H1 (cell line): ENCODE results near the gene HES4. TPM values are rescaled to one million over a fixed set of nuclear protein-coding genes. Genes with fewer than 3 reads are reported as not detected.

Source experiments
- CTCF ChIA-PET: fragments of 300-600 bp; sonication (Branson Sonifier 250); formaldehyde crosslinking; loops from one replicate; lab custom pipeline; 2021; ENCODE audit not compliant: partially characterized antibody; lab: Charles Lee
- POLR2A ChIA-PET: fragments of 300-600 bp; sonication (Branson Sonifier 250); formaldehyde crosslinking; loops from one replicate; lab custom pipeline; 2021; ENCODE audit warnings: inconsistent platforms; ENCODE audit not compliant: partially characterized antibody; lab: Charles Lee
- DNase-seq, 2 experiments: peaks; one replicate each; pipeline versions ENCODE4 v3.0.0 to v3.0.0-alpha.2; 2010 to 2022; ENCODE audit warnings: low spot score in 2 of 2, low read depth in 1 of 2, mixed read lengths in 1 of 2
- FAIRE-seq: peaks from 2 replicates; lab custom pipeline; 2011; peaks lifted over from hg19 to GRCh38; lab: Jason Lieb, UNC
- H2AFZ ChIP-seq: 2 replicates; pipeline ENCODE4 v1.8.1; 2012; ENCODE audit warnings: low read length, inconsistent platforms
- H2AK5ac ChIP-seq: 2 replicates; pipeline ENCODE4 v1.6.1; 2013; ENCODE audit warnings: low read depth, low read length
- H2BK120ac ChIP-seq: replicated peaks from 2 replicates; pipeline ENCODE3; 2013; ENCODE audit warnings: low read depth, low read length, inconsistent platforms
- H2BK12ac ChIP-seq: 2 replicates; pipeline ENCODE4 v1.6.1; 2013; ENCODE audit warnings: low read depth, low read length
- H2BK15ac ChIP-seq: 2 replicates; pipeline ENCODE4 v1.6.1; 2013; ENCODE audit warnings: low read length
- H2BK20ac ChIP-seq: 2 replicates; pipeline ENCODE4 v1.6.1; 2013; ENCODE audit warnings: low read length
- H2BK5ac ChIP-seq: 2 replicates; pipeline ENCODE4 v1.6.1; 2013; ENCODE audit warnings: low read depth, low read length
- H3K14ac ChIP-seq: 2 replicates; pipeline ENCODE4 v1.6.1; 2013; ENCODE audit warnings: inconsistent platforms; ENCODE audit not compliant: insufficient read length
- H3K18ac ChIP-seq: 2 replicates; pipeline ENCODE4 v1.6.1; 2013; ENCODE audit warnings: low read length; ENCODE audit errors: extremely low read depth
- H3K23ac ChIP-seq: 2 replicates; pipeline ENCODE4 v1.6.1; 2013; ENCODE audit warnings: inconsistent platforms; ENCODE audit not compliant: insufficient read length
- H3K23me2 ChIP-seq: 2 replicates; pipeline ENCODE4 v1.6.1; 2013; ENCODE audit warnings: low read depth, low read length
- H3K27ac ChIP-seq: 2 replicates; pipeline ENCODE4 v1.6.1; 2011; ENCODE audit warnings: low read depth, low read length, inconsistent platforms
- H3K27me3 ChIP-seq, 4 experiments: replicated peaks in 1 of 4; 1 replicate in 1 of 4; 2 replicates in 3 of 4; pipeline versions ENCODE4 v1.6.1 to v1.8.1; 2011 to 2013; ENCODE audit warnings: low read length in 3 of 4, mild to moderate bottlenecking in 3 of 4, inconsistent platforms in 2 of 4, mixed read lengths in 2 of 4, moderate library complexity in 1 of 4; ENCODE audit not compliant: control insufficient read depth in 3 of 4, insufficient read depth in 3 of 4; ENCODE audit errors: extremely low read depth in 1 of 4
- H3K36me3 ChIP-seq, 4 experiments: 2 replicates each; pipeline versions ENCODE4 v1.6.1 to v1.8.1; 2011 to 2013; ENCODE audit warnings: mild to moderate bottlenecking in 4 of 4, low read length in 3 of 4, moderate library complexity in 2 of 4, control low read depth in 1 of 4, inconsistent platforms in 1 of 4; ENCODE audit not compliant: insufficient read depth in 4 of 4, control insufficient read depth in 2 of 4
- H3K4ac ChIP-seq: replicated peaks from 2 replicates; pipeline ENCODE3; 2013; ENCODE audit warnings: low read length, low read depth, mixed read lengths, inconsistent platforms; ENCODE audit not compliant: insufficient read length
- H3K4me1 ChIP-seq, 4 experiments: replicated peaks in 1 of 4; 1 replicate in 1 of 4; 2 replicates in 3 of 4; pipeline versions ENCODE4 v1.6.1 to v1.8.1; 2011 to 2013; ENCODE audit warnings: low read length in 3 of 4, inconsistent platforms in 2 of 4, mixed read lengths in 1 of 4; ENCODE audit not compliant: insufficient read depth in 4 of 4, control insufficient read depth in 3 of 4
- H3K4me2 ChIP-seq, 2 experiments: 2 replicates each; pipeline versions ENCODE4 v1.6.1 to v1.8.1; 2011 to 2013; ENCODE audit warnings: low read depth in 2 of 2, low read length in 2 of 2, control low read depth in 1 of 2, inconsistent platforms in 1 of 2, mild to moderate bottlenecking in 1 of 2; ENCODE audit not compliant: insufficient read depth in 1 of 2
- H3K4me3 ChIP-seq, 4 experiments: fragments of 200-600, 300-600 bp in 1 of 4; sonication (generic), shearing (Covaris generic), sonication (Bioruptor Twin) in 1 of 4; 2 replicates each; pipeline versions ENCODE4 v1.5.1 to v1.8.1; 2011 to 2016; ENCODE audit warnings: low read length in 4 of 4, low read depth in 3 of 4, control low read depth in 2 of 4, inconsistent platforms in 2 of 4, mild to moderate bottlenecking in 2 of 4, mixed read lengths in 1 of 4, moderate library complexity in 1 of 4; ENCODE audit not compliant: insufficient read depth in 2 of 4; ENCODE audit errors: extremely low read depth in 1 of 4
- H3K56ac ChIP-seq: replicated peaks from 2 replicates; pipeline ENCODE3; 2013; ENCODE audit warnings: low read depth, mild to moderate bottlenecking, mixed read lengths, low read length, inconsistent platforms; ENCODE audit not compliant: insufficient read length
- H3K79me1 ChIP-seq: 2 replicates; pipeline ENCODE4 v1.6.1; 2013; ENCODE audit warnings: low read depth, low read length, control low read depth
- H3K79me2 ChIP-seq, 2 experiments: 2 replicates each; pipeline versions ENCODE4 v1.6.1 to v1.8.1; 2012 to 2013; ENCODE audit warnings: low read length in 2 of 2, mild to moderate bottlenecking in 2 of 2, inconsistent platforms in 1 of 2; ENCODE audit not compliant: insufficient read depth in 2 of 2, control insufficient read depth in 1 of 2
- H3K9ac ChIP-seq, 4 experiments: replicated peaks in 1 of 4; 1 replicate in 1 of 4; 2 replicates in 3 of 4; pipeline versions ENCODE4 v1.6.1 to v1.8.1; 2011 to 2013; ENCODE audit warnings: low read depth in 3 of 4, low read length in 3 of 4, control low read depth in 2 of 4, mild to moderate bottlenecking in 2 of 4, moderate library complexity in 2 of 4, inconsistent platforms in 1 of 4; ENCODE audit errors: extremely low read depth in 1 of 4
- H3K9me3 ChIP-seq, 2 experiments: 2 replicates each; pipeline versions ENCODE4 v1.6.1 to v1.8.1; 2012 to 2013; ENCODE audit warnings: mild to moderate bottlenecking in 2 of 2, moderate library complexity in 2 of 2, control low read depth in 1 of 2, inconsistent platforms in 1 of 2, low read depth in 1 of 2, low read length in 1 of 2, mixed read lengths in 1 of 2; ENCODE audit not compliant: insufficient read depth in 2 of 2
- H4K20me1 ChIP-seq, 2 experiments: replicated peaks in 1 of 2; 2 replicates each; pipeline versions ENCODE3 to v1.8.1; 2011 to 2013; ENCODE audit warnings: inconsistent platforms in 2 of 2, low read length in 2 of 2, mild to moderate bottlenecking in 1 of 2; ENCODE audit not compliant: insufficient read depth in 2 of 2, control insufficient read depth in 1 of 2
- H4K5ac ChIP-seq: 2 replicates; pipeline ENCODE4 v1.6.1; 2013; ENCODE audit warnings: low read length, low read depth, mixed read lengths, inconsistent platforms; ENCODE audit not compliant: insufficient read length
- H4K8ac ChIP-seq: 2 replicates; pipeline ENCODE4 v1.8.0; 2013; ENCODE audit warnings: mild to moderate bottlenecking, moderate library complexity, low read length, inconsistent platforms; ENCODE audit not compliant: insufficient read depth; ENCODE audit errors: extremely low read depth
- H4K91ac ChIP-seq: replicated peaks from 2 replicates; pipeline ENCODE3; 2013; ENCODE audit warnings: low read length, mixed read lengths, inconsistent platforms; ENCODE audit not compliant: insufficient read length
- BACH1 ChIP-seq: IDR thresholded peaks from 2 replicates; pipeline ENCODE4 v1.6.1; 2012; ENCODE audit warnings: low read length, improper control_type of control experiment
- CREB1 ChIP-seq: IDR thresholded peaks from 2 replicates; pipeline ENCODE4 v1.6.1; 2012; ENCODE audit warnings: inconsistent platforms
- E2F6 ChIP-seq: IDR thresholded peaks from 2 replicates; pipeline ENCODE4 v1.6.1; 2012; ENCODE audit warnings: inconsistent platforms
- HDAC6 ChIP-seq: IDR thresholded peaks from one replicate; pipeline ENCODE4 v1.7.1; 2012; ENCODE audit warnings: low read depth, mild to moderate bottlenecking, inconsistent platforms, low read length, moderate library complexity
- POLR2A ChIP-seq, 2 experiments: IDR thresholded peaks; 1 replicate in 1 of 2; 2 replicates in 1 of 2; pipeline ENCODE4 v1.6.1; 2011; ENCODE audit warnings: low read depth in 2 of 2, low read length in 2 of 2, mild to moderate bottlenecking in 2 of 2; ENCODE audit errors: control extremely low read depth in 1 of 2
- SIN3A ChIP-seq, 2 experiments: IDR thresholded peaks in 1 of 2; conservative IDR thresholded peaks in 1 of 2; 2 replicates each; pipeline ENCODE4 v1.6.1; 2011 to 2012; ENCODE audit warnings: low read length in 2 of 2, improper control_type of control experiment in 1 of 2, low read depth in 1 of 2, mild to moderate bottlenecking in 1 of 2
- TCF12 ChIP-seq: IDR thresholded peaks from 2 replicates; pipeline ENCODE4 v1.6.1; 2011; ENCODE audit warnings: low read depth, mild to moderate bottlenecking, low read length
- YY1 ChIP-seq: IDR thresholded peaks from 2 replicates; pipeline ENCODE4 v1.6.1; 2011; ENCODE audit warnings: low read depth, mild to moderate bottlenecking, low read length
- WGBS, 2 experiments: shearing (Covaris generic) in 1 of 2; methylation state at CpG; one replicate each; pipeline versions ENCODE4 v1.1.6 to v1.1.7; 2013 to 2015; ENCODE audit warnings: low lambda C conversion rate in 2 of 2, mixed read lengths in 2 of 2, inconsistent platforms in 1 of 2, low coverage in 1 of 2, missing lambda C conversion rate in 1 of 2; ENCODE audit not compliant: insufficient replicate concordance in 2 of 2, insufficient coverage in 1 of 2, insufficient read length in 1 of 2; ENCODE audit errors: extremely low coverage in 1 of 2, missing lambda C conversion rate in 1 of 2; 5-methylcytosine and 5-hydroxymethylcytosine counted together
- polyA plus RNA-seq, 7 experiments: library from polyadenylated mRNA; depleted of rRNA in 3 of 7; stranded (reverse) in 5 of 7; unstranded in 2 of 7; fragments of >200 nt in 5 of 7; fragments of 200-250 nt in 2 of 7; gene quantifications; 1 replicate in 5 of 7; 2 replicates in 1 of 7; 4 replicates in 1 of 7; pipeline versions ENCODE4 v1.2.1 to v1.2.3, GENCODE V29; 2011 to 2013; ENCODE audit warnings: missing spikeins in 2 of 7, mixed read lengths in 2 of 7
- total RNA-seq: library from RNA; stranded (reverse); fragmentation: NEBNext Ultra II Directional; extraction: Animal tissue kit (Norgen Biotek cat#: 25700); gene quantifications from 2 replicates; pipeline ENCODE4 v1.2.1, GENCODE V29; 2021

Gene HES4
- total and polyA plus RNA-seq, 2 of the 8 experiments (the other 6 are each of a cell fraction or from before 2014, with no cell fraction given) = 2.8 to 3.5 TPM

- no peaks in the 10 kb centered on the region for H3K9me3 ChIP-seq
- 0 out of 2 replicates have a peak overlapping the region, but pooled peaks have one; percentile 14 for H4K8ac ChIP-seq
- H2AK5ac ChIP-seq = no peak overlapping the region
- no peak overlapping the region for H2AFZ ChIP-seq
- no peaks in the 10 kb centered on the region for H3K27me3 ChIP-seq
- no peak overlapping the region for H4K5ac ChIP-seq
- H3K79me2 ChIP-seq = peaks cover 0 to 3% of the 10 kb centered on the region in 2 experiments; a peak in 2 of 4 replicates
- H3K36me3 ChIP-seq = peaks cover 9 to 70% (median 50%) of the 10 kb centered on the region in 4 experiments
- H2BK20ac ChIP-seq = no peak overlapping the region
- no peak overlapping the region for H2BK15ac ChIP-seq
- no peak for TF ChIP-seq BACH1
- TF ChIP-seq POLR2A (IDR thresholded peaks at IDR 0.05; ENCODE audit: control extremely low read depth in 1 of 2, low read depth in 2 of 2, low read length in 2 of 2) = no peak
- no peak for TF ChIP-seq TCF12
- no peak for TF ChIP-seq YY1
- no peak for TF ChIP-seq HDAC6
- no peak for TF ChIP-seq E2F6
- no peak for TF ChIP-seq SIN3A (conservative IDR thresholded peaks at IDR 0.05 in 1 of 2, IDR thresholded peaks at IDR 0.05 in 1 of 2; ENCODE audit: low read depth in 1 of 2, low read length in 2 of 2)
- no peak for TF ChIP-seq CREB1
- H4K20me1 ChIP-seq = peaks cover 26 to 33% of the 10 kb centered on the region in 2 experiments
- H3K4me3 ChIP-seq = no peak overlapping the region
- DNase-seq = no peak
- H3K23ac ChIP-seq = no peak overlapping the region
- H3K9ac ChIP-seq = no peak overlapping the region
- H3K27ac ChIP-seq = no peak overlapping the region
- peaks cover 15% of the 10 kb centered on the region for H3K79me1 ChIP-seq
- WGBS, 2 experiments = 92% methylated on average over 4 of the region's 7 CpGs; no CpG with 5 or more reads in 1 of the 2 experiments
- POLR2A ChIA-PET = interaction anchor here (1.0 to 8.8 kb wide), 4 partner anchors 10 to 97 kb away, joined by 3 to 65 read pairs (median 3); partner anchors contain the start of gene PLEKHN1
- H3K4me1 ChIP-seq = peaks cover 0 to 2% (median 0%) of the 10 kb centered on the region in 4 experiments; a peak in 1 of 7 replicates
- CTCF ChIA-PET = interaction anchor here (0.5 to 1.9 kb wide), 9 partner anchors 10 to 172 kb away, joined by 3 to 9 read pairs (median 4); partner anchors contain the start of gene PLEKHN1
- H3K4me2 ChIP-seq = no peak overlapping the region
- no peak overlapping the region for H2BK5ac ChIP-seq
- H2BK120ac ChIP-seq = no peak overlapping the region
- no peak overlapping the region for H3K18ac ChIP-seq
- no peak for FAIRE-seq
- H3K14ac ChIP-seq = no peak overlapping the region
- no peak overlapping the region for H2BK12ac ChIP-seq
- H4K91ac ChIP-seq = no peak overlapping the region
- H3K23me2 ChIP-seq = no peaks in the 10 kb centered on the region
- no peak overlapping the region for H3K4ac ChIP-seq
- no peak overlapping the region for H3K56ac ChIP-seq
These were observed 47.3 kb downstream of the HES4 start for GRCh38 chr1:952603-953002.
